Effector CD4-positive, alpha-beta T cell (primary cell): ENCODE results near the gene LENG9.

ENCODE experiments used
- DNase-seq: peaks from one replicate; pipeline ENCODE4 v3.0.0-alpha.2; 2020

The LENG9 gene

GRCh38 chr19:54436031-54436523 is 27.5 kb downstream of the LENG9 start:
- DNase-seq, result no peak

GRCh38 chr19:54435551-54436016 is 28.0 kb downstream of the LENG9 start:
- no peak for DNase-seq

- DNase-seq, result no peak
Measured at GRCh38 chr19:54434873-54435214, 28.7 kb downstream of the LENG9 start.

GRCh38 chr19:54434112-54434872 is 29.3 kb downstream of the LENG9 start:
- no peak for DNase-seq

- no peak for DNase-seq
Measured at GRCh38 chr19:54433697-54434096, 29.9 kb downstream of the LENG9 start.

GRCh38 chr19:54432144-54432738 is 31.3 kb downstream of the LENG9 start:
- DNase-seq, result no peak

GRCh38 chr19:54431255-54431838 is 32.2 kb downstream of the LENG9 start:
- no peak for DNase-seq

- no peak for DNase-seq
Measured at GRCh38 chr19:54430306-54431254, 33.0 kb downstream of the LENG9 start.

- no peak for DNase-seq
Measured at GRCh38 chr19:54429545-54430227, 33.9 kb downstream of the LENG9 start.

GRCh38 chr19:54429176-54429495 is 34.4 kb downstream of the LENG9 start:
- no peak for DNase-seq

GRCh38 chr19:54428323-54429175 is 35.0 kb downstream of the LENG9 start:
- DNase-seq, result no peak

GRCh38 chr19:54427586-54427985 is 36.0 kb downstream of the LENG9 start:
- no peak for DNase-seq

- DNase-seq, result no peak
Measured at GRCh38 chr19:54426291-54426931, 37.2 kb downstream of the LENG9 start.

- DNase-seq, result no peak
Measured at GRCh38 chr19:54425382-54425723, 38.2 kb downstream of the LENG9 start.

GRCh38 chr19:54424660-54425381 is 38.8 kb downstream of the LENG9 start:
- DNase-seq, result no peak

GRCh38 chr19:54424201-54424600 is 39.4 kb downstream of the LENG9 start:
- no peak for DNase-seq

- no peak for DNase-seq
Measured at GRCh38 chr19:54422136-54422535, 41.4 kb downstream of the LENG9 start.

GRCh38 chr19:54421521-54421920 is 42.1 kb downstream of the LENG9 start:
- DNase-seq, result no peak

- DNase-seq, result no peak
Measured at GRCh38 chr19:54421169-54421516, 42.4 kb downstream of the LENG9 start.

- DNase-seq, result no peak
Measured at GRCh38 chr19:54420383-54421168, 43.0 kb downstream of the LENG9 start.
